A549 treated with DMSO at 1 μM for 4 hours (cell line): ENCODE results near the gene GAREM1. TPM values are rescaled to one million over a fixed set of nuclear protein-coding genes. Genes with fewer than 3 reads are reported as not detected.

ENCODE experiments used
- total RNA-seq: library from RNA; stranded (reverse); fragments of 200-300 nt; extraction: Qiagen RNA extraction; gene quantifications from 5 replicates; pipeline ENCODE4 v1.2.3, GENCODE V29; 2022; ENCODE audit warnings: low read depth

Gene GAREM1
- total RNA-seq = 2.0 to 3.0 TPM (median 2.9 TPM) in 5 replicates

DNA sequence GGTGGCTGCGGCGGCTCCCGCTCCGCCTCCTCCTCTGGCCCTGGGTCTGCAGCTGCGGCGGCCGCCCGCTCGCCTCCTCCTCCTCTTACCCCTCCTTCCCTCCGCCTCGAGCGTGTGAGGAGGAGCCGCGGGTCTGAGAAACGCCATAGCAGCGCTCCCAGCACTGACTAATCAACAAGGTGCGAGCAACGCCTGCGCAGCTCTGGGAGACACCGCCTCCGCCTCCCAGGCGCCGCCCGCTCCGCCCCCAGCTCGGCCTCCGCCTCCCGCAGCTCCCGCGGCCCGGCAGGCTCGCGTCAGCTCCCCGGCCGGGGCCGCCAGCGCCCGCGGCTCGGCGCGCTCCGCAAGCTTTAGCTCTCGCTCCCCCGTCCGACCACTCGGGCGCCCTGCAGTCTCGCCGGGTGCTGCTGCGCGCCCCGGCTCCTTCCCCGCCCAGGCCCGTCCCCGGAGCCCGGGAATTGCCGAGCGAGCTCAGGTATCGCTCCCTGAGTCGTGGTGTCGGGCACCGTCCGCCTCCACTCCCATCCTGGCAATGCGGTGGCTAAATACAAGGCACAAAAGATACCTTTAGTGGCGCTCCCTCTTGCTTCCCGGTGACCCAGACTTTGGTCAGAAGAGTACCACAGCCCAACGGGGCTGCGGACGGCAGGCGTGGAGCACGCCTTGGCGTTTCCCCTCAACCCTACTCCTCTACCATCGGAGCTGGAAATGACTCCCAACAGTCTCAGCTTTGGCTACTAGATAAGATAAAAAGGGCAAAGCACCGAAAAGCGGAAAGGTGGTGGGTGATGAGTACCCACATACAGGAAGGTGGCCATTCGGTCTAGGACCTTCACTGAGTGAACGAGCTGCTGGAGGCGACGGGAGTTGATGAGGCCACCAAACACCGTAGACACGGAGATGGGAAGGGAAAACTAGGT, at the start of gene GAREM1:
Gene GAREM1 (minus strand): TSS at position 169 of the 920 bp plus-strand sequence. CDS start 454 bp downstream, outside the sequence.

